ENCODE measurements around the gene TTPAL. TPM values are rescaled to one million over a fixed set of nuclear protein-coding genes. Genes with fewer than 3 reads are reported as not detected.
A peak's percentile ranks its signal among the peaks of the same experiment; 100 is the strongest.

TTPAL gene
- total RNA-seq, 1 experiment from 2014 or later: 28.5 TPM

GRCh38 chr20:44477151-44477550 lies 1.5 kb downstream of the TTPAL start:
- H3K27me3 ChIP-seq (ENCODE audit: insufficient read depth, low read depth): no peaks in the 10 kb centered on the region
- no peak overlapping the region for H3K27ac ChIP-seq
- H3K4me3 ChIP-seq: 0 out of 2 replicates have a peak overlapping the region, but pooled peaks have one; percentile 88
- intact Hi-C loops (cut with micrococcal nuclease; ENCODE audit: unreplicated experiment): loop anchor here (5.0 kb wide), 1 partner anchor 255 kb away; no protein-coding TSS in a partner anchor
- BruUV-seq (replicated peaks): no TSS peak
- no peak overlapping the region for H2AFZ ChIP-seq
- H3K4me1 ChIP-seq (replicated peaks; ENCODE audit: insufficient read depth): peaks cover 22% of the 10 kb centered on the region
- no peaks in the 10 kb centered on the region for H3K36me3 ChIP-seq (ENCODE audit: low read depth)
- H3K4me2 ChIP-seq: peak overlapping the region; percentile 84
- POLR2A ChIA-PET (ENCODE audit: unreplicated experiment): no interaction called here
- H3K9me2 ChIP-seq (ENCODE audit: insufficient read depth): no peaks in the 10 kb centered on the region
- peak in 1 of 2 experiments; percentile 51 for DNase-seq
- CTCF ChIA-PET: no interaction called here
- H3F3A ChIP-seq (ENCODE audit: insufficient read depth, low read depth): peaks cover 6% of the 10 kb centered on the region; the same call in 1 of the 2 replicates
- TF ChIP-seq CTCF (conservative IDR thresholded peaks at IDR 0.05) (no peak), EZH2 (IDR thresholded peaks at IDR 0.05; ENCODE audit: low read depth) (no peak)
- H4K20me1 ChIP-seq (ENCODE audit: insufficient read depth): no peaks in the 10 kb centered on the region
- H3K9me3 ChIP-seq (ENCODE audit: insufficient read depth, low read depth): no peaks in the 10 kb centered on the region
- peaks cover 15% of the 10 kb centered on the region for H3K79me2 ChIP-seq (ENCODE audit: low read depth)

GRCh38 chr20:44478206-44478605 lies 2.5 kb downstream of the TTPAL start:
- H3K9me2 ChIP-seq (ENCODE audit: insufficient read depth): no peaks in the 10 kb centered on the region
- no peaks in the 10 kb centered on the region for H3K36me3 ChIP-seq (ENCODE audit: low read depth)
- H2AFZ ChIP-seq: no peak overlapping the region
- ChIA-PET POLR2A (ENCODE audit: unreplicated experiment) (no interaction called here), CTCF (no interaction called here)
- no peaks in the 10 kb centered on the region for H3K9me3 ChIP-seq (ENCODE audit: insufficient read depth, low read depth)
- no peak overlapping the region for H3K27ac ChIP-seq
- DNase-seq: no peak
- no peak overlapping the region for H3K4me2 ChIP-seq
- no peaks in the 10 kb centered on the region for H4K20me1 ChIP-seq (ENCODE audit: insufficient read depth)
- H3K4me1 ChIP-seq (replicated peaks; ENCODE audit: insufficient read depth): peaks cover 22% of the 10 kb centered on the region
- peaks cover 15% of the 10 kb centered on the region for H3K79me2 ChIP-seq (ENCODE audit: low read depth)
- H3F3A ChIP-seq (ENCODE audit: insufficient read depth, low read depth): peaks cover 6% of the 10 kb centered on the region; the same call in 1 of the 2 replicates
- no TSS peak for BruUV-seq (replicated peaks)
- H3K4me3 ChIP-seq: no peak overlapping the region
- intact Hi-C loops (cut with micrococcal nuclease; ENCODE audit: unreplicated experiment): loop anchor here (5.0 kb wide), 1 partner anchor 254 kb away; no protein-coding TSS in a partner anchor
- H3K27me3 ChIP-seq (ENCODE audit: insufficient read depth, low read depth): no peaks in the 10 kb centered on the region
- TF ChIP-seq CTCF (conservative IDR thresholded peaks at IDR 0.05): no peak
- TF ChIP-seq EZH2 (IDR thresholded peaks at IDR 0.05; ENCODE audit: low read depth): no peak

GRCh38 chr20:44479643-44480042 lies 4.0 kb downstream of the TTPAL start:
- no TSS peak for BruUV-seq (replicated peaks)
- CTCF ChIA-PET: no interaction called here

More at GRCh38 chr20:44479643-44480042, 4.0 kb downstream of the TTPAL start:
- no peaks in the 10 kb centered on the region for H3K9me3 ChIP-seq (ENCODE audit: insufficient read depth, low read depth)
- H2AFZ ChIP-seq: no peak overlapping the region
- peaks cover 15% of the 10 kb centered on the region for H3K79me2 ChIP-seq (ENCODE audit: low read depth)
- TF ChIP-seq CTCF (conservative IDR thresholded peaks at IDR 0.05): no peak
- TF ChIP-seq EZH2 (IDR thresholded peaks at IDR 0.05; ENCODE audit: low read depth): no peak
- H4K20me1 ChIP-seq (ENCODE audit: insufficient read depth): no peaks in the 10 kb centered on the region
- H3F3A ChIP-seq (ENCODE audit: insufficient read depth, low read depth): peaks cover 6% of the 10 kb centered on the region; the same call in 1 of the 2 replicates
- H3K4me2 ChIP-seq: no peak overlapping the region
- no peaks in the 10 kb centered on the region for H3K36me3 ChIP-seq (ENCODE audit: low read depth)
- POLR2A ChIA-PET (ENCODE audit: unreplicated experiment): interaction anchor here (0.7 kb wide), 1 partner anchor 8 kb away, joined by 3 read pairs; no protein-coding TSS in a partner anchor
- H3K27ac ChIP-seq: no peak overlapping the region
- no peaks in the 10 kb centered on the region for H3K27me3 ChIP-seq (ENCODE audit: insufficient read depth, low read depth)
- no peak overlapping the region for H3K4me3 ChIP-seq
- no peaks in the 10 kb centered on the region for H3K9me2 ChIP-seq (ENCODE audit: insufficient read depth)
- H3K4me1 ChIP-seq (replicated peaks; ENCODE audit: insufficient read depth): peaks cover 17% of the 10 kb centered on the region
- intact Hi-C loops (cut with micrococcal nuclease; ENCODE audit: unreplicated experiment): loop anchor here (5.0 kb wide), 1 partner anchor 253 kb away; no protein-coding TSS in a partner anchor
- DNase-seq: no peak

Measured in PC-9 (cell line).